Naive thymus-derived CD4-positive, alpha-beta T cell (primary cell): Measurements from ENCODE around the gene NCAM1. TPM values are rescaled to one million over a fixed set of nuclear protein-coding genes. Genes with fewer than 3 reads are reported as not detected.
"Not testable (repeated sequence)": the region's sequence is repeated elsewhere in the genome, so short reads cannot be mapped to it uniquely, and the experiment has no call there.

Experiments used
- ATAC-seq: fragments of 150-1000 bp; cut with Tn5 transposase; 2 replicates; pipeline ENCODE4 v1.10.0; 2021; ENCODE audit warnings: mild to moderate bottlenecking, moderate library complexity
- CTCF ChIA-PET: fragments of 350-600 bp; sonication (Branson Sonifier 250); formaldehyde crosslinking; loops from one replicate; lab custom pipeline; 2021; ENCODE audit warnings: antibody characterized with exemption; lab: Charles Lee
- POLR2A ChIA-PET: fragments of 350-600 bp; sonication (Branson Sonifier 250); formaldehyde crosslinking; loops from one replicate; lab custom pipeline; 2021; ENCODE audit warnings: antibody characterized with exemption, inconsistent platforms; lab: Charles Lee
- DNase-seq, 9 donors: peaks; one replicate each; pipeline versions ENCODE4 v3.0.0 to v3.0.0-alpha.2; 2020 to 2022; ENCODE audit warnings: mixed read lengths in 1 of 9
- H3K27ac ChIP-seq: one replicate; pipeline ENCODE4 v1.7.0; 2013; ENCODE audit warnings: mild to moderate bottlenecking, low read depth, low read length, moderate library complexity
- H3K27me3 ChIP-seq, 2 donors: one replicate each; pipeline ENCODE4 v1.7.0; 2013; ENCODE audit warnings: low read length in 2 of 2, mild to moderate bottlenecking in 2 of 2, moderate library complexity in 2 of 2; ENCODE audit not compliant: control insufficient read depth in 2 of 2, insufficient read depth in 2 of 2
- H3K36me3 ChIP-seq, 3 experiments: 1 replicate in 2 of 3; 2 replicates in 1 of 3; pipeline ENCODE4 v1.7.0; 2013; ENCODE audit warnings: low read length in 3 of 3, mild to moderate bottlenecking in 3 of 3, moderate library complexity in 1 of 3; ENCODE audit not compliant: insufficient read depth in 3 of 3, control insufficient read depth in 2 of 3
- H3K4me1 ChIP-seq, 2 donors: one replicate each; pipeline ENCODE4 v1.7.0; 2013; ENCODE audit warnings: low read length in 2 of 2, mild to moderate bottlenecking in 2 of 2, moderate library complexity in 1 of 2; ENCODE audit not compliant: control insufficient read depth in 2 of 2, insufficient read depth in 2 of 2
- H3K4me3 ChIP-seq: 2 replicates; pipeline ENCODE4 v1.7.0; 2013; ENCODE audit warnings: mild to moderate bottlenecking, low read length
- H3K9me3 ChIP-seq, 3 experiments: 1 replicate in 2 of 3; 2 replicates in 1 of 3; pipeline ENCODE4 v1.7.0; 2013; ENCODE audit warnings: low read length in 3 of 3; ENCODE audit not compliant: control insufficient read depth in 2 of 3
- H3K27ac Mint-ChIP-seq, 9 donors: one replicate each; pipeline ENCODE4 v1.8.0; 2020 to 2022; ENCODE audit warnings: mixed read lengths in 9 of 9, mild to moderate bottlenecking in 8 of 9, moderate library complexity in 5 of 9, inconsistent platforms in 2 of 9
- H3K27me3 Mint-ChIP-seq, 5 donors: one replicate each; pipeline ENCODE4 v1.8.0; 2021 to 2022; ENCODE audit warnings: mixed read lengths in 5 of 5, mild to moderate bottlenecking in 1 of 5
- H3K36me3 Mint-ChIP-seq, 5 donors: one replicate each; pipeline ENCODE4 v1.8.0; 2020 to 2022; ENCODE audit warnings: mixed read lengths in 5 of 5, mild to moderate bottlenecking in 3 of 5, inconsistent platforms in 1 of 5
- H3K4me1 Mint-ChIP-seq, 7 donors: one replicate each; pipeline ENCODE4 v1.8.0; 2020 to 2022; ENCODE audit warnings: mixed read lengths in 7 of 7, mild to moderate bottlenecking in 3 of 7, inconsistent platforms in 1 of 7
- H3K4me3 Mint-ChIP-seq, 10 donors: one replicate each; pipeline ENCODE4 v1.8.0; 2020 to 2022; ENCODE audit warnings: mild to moderate bottlenecking in 10 of 10, mixed read lengths in 10 of 10, moderate library complexity in 6 of 10, inconsistent platforms in 2 of 10
- H3K9me3 Mint-ChIP-seq, 11 donors: one replicate each; pipeline ENCODE4 v1.8.0; 2020 to 2022; ENCODE audit warnings: mixed read lengths in 11 of 11, mild to moderate bottlenecking in 4 of 11, inconsistent platforms in 1 of 11, moderate library complexity in 1 of 11
- intact Hi-C, 2 donors: fragments of 100-400 bp; cut with micrococcal nuclease; formaldehyde crosslinking; loops; one replicate each; pipeline ENCODE4 v1.15.1; 2023
- polyA plus RNA-seq, 2 donors: library from polyadenylated mRNA; unstranded; fragments of 300-500 nt; fragmentation: Illumina TruSeq; gene quantifications; one replicate each; pipeline ENCODE4 v1.2.3, GENCODE V29; 2021
- total RNA-seq, 6 experiments: library from RNA in 5 of 6; stranded (reverse) in 5 of 6; gene quantifications; 1 replicate in 5 of 6; 2 replicates in 1 of 6; pipeline ENCODE4 v1.2.3 and lab custom pipeline; 2021 to 2026

Gene NCAM1
- total and polyA plus RNA-seq, 7 experiments from 2014 or later: 0.06 to 18.8 (median 1.0) TPM; not detected in 2

DNA sequence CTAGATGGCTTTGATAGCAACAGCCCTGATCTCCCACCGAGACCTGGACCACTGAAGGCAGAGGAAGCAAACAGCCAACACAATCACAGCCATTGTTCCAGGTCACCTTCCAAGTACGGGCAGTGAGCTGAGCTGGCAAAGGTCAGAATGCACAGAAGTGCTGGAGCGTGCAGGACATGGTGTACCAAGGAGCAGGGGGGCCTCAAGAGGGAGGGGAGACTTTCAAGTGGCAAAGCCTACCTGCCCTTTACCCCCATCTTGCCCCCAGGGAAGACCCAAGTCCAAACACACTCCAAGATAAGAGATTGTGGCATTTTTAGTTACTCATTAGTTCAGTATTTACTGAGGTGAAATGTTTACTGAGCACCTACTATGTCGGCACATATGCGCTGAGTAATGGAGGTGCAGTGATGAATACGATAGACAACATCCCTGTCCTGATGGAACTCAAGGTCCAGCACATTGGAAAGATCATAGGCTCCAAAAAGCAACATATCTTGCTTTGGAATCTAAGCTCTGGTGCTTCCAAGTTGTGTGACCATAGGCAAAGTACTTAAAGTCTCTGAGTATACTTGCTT lies 327.2 kb downstream of the NCAM1 start:
- intact Hi-C loops: loop anchor here in 1 of 2 donors (2.0 kb wide), 1 partner anchor 1176 kb away; no protein-coding TSS in a partner anchor

DNA sequence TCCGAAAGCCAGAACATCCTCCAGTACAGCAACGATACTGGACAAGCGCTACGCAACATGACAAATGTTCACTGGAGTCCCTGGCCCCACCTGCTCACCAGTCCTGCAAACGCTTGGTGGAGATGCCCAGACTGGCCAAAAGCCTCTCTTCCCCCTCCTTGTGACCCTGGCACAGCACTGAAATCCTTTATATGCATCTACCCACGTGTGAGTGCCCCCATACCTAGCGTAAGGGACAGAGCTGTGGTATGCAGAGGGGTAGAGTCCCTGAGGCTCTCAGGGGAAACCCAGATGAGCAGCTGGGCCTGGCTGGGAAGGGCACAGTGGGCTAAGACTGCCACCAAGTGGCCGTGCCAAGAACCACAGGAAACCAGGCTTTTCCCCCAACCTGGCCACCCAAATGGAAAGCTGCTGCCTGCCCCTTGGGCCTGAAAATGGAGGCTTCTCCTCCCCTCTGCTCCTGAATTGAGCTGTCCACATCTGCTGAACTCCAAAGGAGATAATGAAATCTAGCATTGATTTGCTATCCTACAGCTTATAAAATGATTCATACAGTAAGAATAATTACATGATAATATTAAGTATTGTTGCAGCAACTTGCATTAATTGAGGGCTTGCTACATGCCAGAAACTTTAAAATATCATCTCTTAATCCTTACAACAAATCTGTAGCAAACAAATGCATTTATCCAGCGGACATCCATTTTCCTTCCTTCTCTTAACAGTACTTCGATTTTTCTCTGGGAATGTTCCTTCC lies 328.4 kb downstream of the NCAM1 start:
- peak; percentile 22 to 69 (median 51) for DNase-seq
- Mint-ChIP-seq H3K4me3 (no peak overlapping the region), H3K27me3 (peaks cover 0 to 12% (median 8%) of the 10 kb centered on the region in 5 donors), H3K36me3 (peaks cover 0 to 4% (median 0%) of the 10 kb centered on the region in 5 donors), H3K27ac (no peak overlapping the region), H3K4me1 (no peaks in the 10 kb centered on the region), H3K9me3 (no peaks in the 10 kb centered on the region)
- no peak overlapping the region for H3K27ac ChIP-seq
- no peaks in the 10 kb centered on the region for H3K27me3 ChIP-seq
- CTCF ChIA-PET: interaction anchor here (0.5 to 1.7 kb wide), 17 partner anchors 9 to 1773 kb away, joined by 3 to 10 read pairs (median 3); no protein-coding TSS in a partner anchor
- POLR2A ChIA-PET: interaction anchor here (1.0 to 1.1 kb wide), 2 partner anchors 1001 to 1063 kb away, joined by 3 to 4 read pairs; no protein-coding TSS in a partner anchor
- intact Hi-C loops: loop anchor here (1.0 to 2.0 kb wide), 6 partner anchors 491 to 1177 kb away; no protein-coding TSS in a partner anchor
- no peaks in the 10 kb centered on the region for H3K9me3 ChIP-seq
- H3K4me3 ChIP-seq: no peak overlapping the region
- peak; percentile 90 for ATAC-seq
- H3K36me3 ChIP-seq: no peaks in the 10 kb centered on the region
- no peaks in the 10 kb centered on the region for H3K4me1 ChIP-seq

More for the DNA sequence above, 327.2 kb downstream of the NCAM1 start:
- H3K27ac Mint-ChIP-seq: no peak overlapping the region
- no peaks in the 10 kb centered on the region for H3K27me3 ChIP-seq
- no peaks in the 10 kb centered on the region for H3K36me3 ChIP-seq
- ChIA-PET POLR2A (interaction anchor here (0.6 kb wide), 1 partner anchor 97 kb away, joined by 3 read pairs; no protein-coding TSS in a partner anchor), CTCF (interaction anchor here (0.7 to 1.7 kb wide), 5 partner anchors 8 to 1014 kb away, joined by 3 to 10 read pairs (median 4); no protein-coding TSS in a partner anchor)
- peaks cover 0 to 6% (median under 1%) of the 10 kb centered on the region in 5 donors for H3K27me3 Mint-ChIP-seq
- H3K4me3 Mint-ChIP-seq: no peak overlapping the region
- ATAC-seq (no peak), DNase-seq (no peak)
- no peaks in the 10 kb centered on the region for H3K4me1 Mint-ChIP-seq
- H3K9me3 ChIP-seq: no peaks in the 10 kb centered on the region
- no peak overlapping the region for H3K27ac ChIP-seq
- no peaks in the 10 kb centered on the region for H3K9me3 Mint-ChIP-seq
- no peaks in the 10 kb centered on the region for H3K4me1 ChIP-seq
- H3K36me3 Mint-ChIP-seq: no peaks in the 10 kb centered on the region
- H3K4me3 ChIP-seq: no peak overlapping the region

DNA sequence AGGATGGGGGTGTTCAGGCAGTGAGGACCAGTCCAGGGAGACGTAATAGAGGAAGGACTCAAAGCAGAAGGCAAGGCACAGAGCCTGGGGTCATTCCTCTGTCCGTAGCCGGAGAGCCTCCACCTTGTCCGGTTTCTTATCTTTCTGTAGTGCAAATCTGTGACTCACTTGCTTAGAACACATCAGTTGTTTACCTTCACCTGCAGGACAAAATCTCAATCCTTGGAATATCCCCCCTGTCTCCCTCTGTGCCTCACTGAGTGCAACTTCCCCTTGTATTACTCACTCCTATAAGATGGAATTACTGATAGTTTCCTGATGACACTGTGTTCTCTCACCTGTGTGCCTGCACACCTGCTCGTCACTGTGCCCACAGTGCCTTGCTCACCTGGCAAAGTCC lies 332.7 kb downstream of the NCAM1 start:
- peaks cover 7 to 24% (median 17%) of the 10 kb centered on the region in 5 donors for H3K27me3 Mint-ChIP-seq
- intact Hi-C loops: no loop called here
- POLR2A ChIA-PET: no interaction called here

DNA sequence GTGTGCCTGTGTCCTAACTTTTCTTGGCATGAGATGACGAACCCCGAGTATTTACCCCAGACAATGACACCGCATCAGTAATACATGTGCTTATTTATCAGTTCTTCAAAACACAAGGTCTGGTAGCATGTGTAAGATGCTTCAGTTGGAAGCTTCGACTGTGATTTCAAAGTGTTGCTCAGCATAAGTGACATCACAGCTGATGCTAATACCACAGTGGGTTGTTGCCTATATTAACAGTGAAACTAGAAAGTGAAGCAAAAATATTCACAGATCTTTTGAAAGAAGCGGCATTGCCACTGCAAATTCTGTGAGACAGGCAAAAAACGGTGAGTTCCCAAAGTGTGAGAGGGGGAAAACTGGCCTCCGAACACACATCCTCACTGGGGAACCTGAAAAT lies 334.8 kb downstream of the NCAM1 start:
- H3K36me3 ChIP-seq: no peaks in the 10 kb centered on the region
- Mint-ChIP-seq H3K4me3 (no peak overlapping the region), H3K27ac (no peak overlapping the region), H3K36me3 (peaks cover 0 to 4% (median 0%) of the 10 kb centered on the region in 5 donors), H3K27me3 (peaks cover 7 to 36% (median 34%) of the 10 kb centered on the region in 5 donors), H3K9me3 (no peaks in the 10 kb centered on the region), H3K4me1 (no peaks in the 10 kb centered on the region)
- intact Hi-C loops: no loop called here
- ChIA-PET CTCF (no interaction called here), POLR2A (no interaction called here)
- no peaks in the 10 kb centered on the region for H3K9me3 ChIP-seq
- H3K27ac ChIP-seq: no peak overlapping the region
- H3K4me3 ChIP-seq: no peak overlapping the region
- no peaks in the 10 kb centered on the region for H3K27me3 ChIP-seq
- ATAC-seq (no peak), DNase-seq (no peak)
- H3K4me1 ChIP-seq: no peaks in the 10 kb centered on the region

More for the DNA sequence above, 332.7 kb downstream of the NCAM1 start:
- no peak overlapping the region for H3K4me3 ChIP-seq
- H3K36me3 ChIP-seq: no peaks in the 10 kb centered on the region
- ATAC-seq (no peak), DNase-seq (no peak)
- Mint-ChIP-seq H3K36me3 (peaks cover 0 to 4% (median 0%) of the 10 kb centered on the region in 5 donors), H3K4me1 (no peaks in the 10 kb centered on the region), H3K4me3 (no peak overlapping the region), H3K9me3 (no peaks in the 10 kb centered on the region), H3K27ac (no peak overlapping the region)
- CTCF ChIA-PET: no interaction called here
- no peaks in the 10 kb centered on the region for H3K4me1 ChIP-seq
- no peak overlapping the region for H3K27ac ChIP-seq
- H3K27me3 ChIP-seq: no peaks in the 10 kb centered on the region
- H3K9me3 ChIP-seq: no peaks in the 10 kb centered on the region

DNA sequence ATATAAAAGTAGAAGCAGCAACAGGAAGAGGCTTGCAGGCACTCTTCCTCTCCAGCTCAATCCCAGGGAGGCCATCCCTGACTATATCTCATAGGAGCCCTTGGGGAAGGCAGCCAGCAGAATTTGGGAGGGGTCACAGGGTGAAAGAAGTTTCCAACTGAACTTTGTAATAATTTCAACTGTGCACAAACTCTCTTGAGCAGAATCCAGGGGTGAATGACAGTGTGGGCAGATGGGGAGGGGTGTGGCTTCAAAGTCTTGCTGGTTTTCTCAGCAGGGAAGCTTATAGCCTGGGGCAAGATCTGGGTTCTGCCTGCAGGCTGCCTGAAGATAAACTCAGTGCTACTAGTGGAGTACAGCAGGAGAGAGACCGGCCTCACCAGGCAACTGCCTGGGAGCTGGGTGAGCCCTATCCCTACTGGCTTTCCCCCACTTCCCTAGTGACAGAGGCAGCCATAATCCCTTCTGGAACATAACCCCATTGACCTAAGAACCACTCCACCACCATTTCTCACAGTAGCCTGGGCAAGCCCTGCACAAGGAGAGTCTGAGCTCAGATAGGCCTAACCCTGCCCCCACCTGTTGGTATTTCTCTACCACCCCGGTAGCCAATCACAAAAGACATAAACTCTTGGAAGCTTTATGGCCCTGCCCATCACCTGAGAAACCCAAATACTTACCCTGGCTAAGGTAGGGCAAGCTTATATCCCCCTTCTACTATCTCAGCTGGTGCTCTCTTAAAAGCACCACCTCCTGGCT lies 335.4 kb downstream of the NCAM1 start:
- H3K36me3 ChIP-seq: no peaks in the 10 kb centered on the region
- Mint-ChIP-seq H3K4me1 (no peaks in the 10 kb centered on the region), H3K27me3 (peaks cover 7 to 42% (median 38%) of the 10 kb centered on the region in 5 donors), H3K9me3 (no peaks in the 10 kb centered on the region), H3K27ac (no peak overlapping the region), H3K36me3 (peaks cover 0 to 4% (median 0%) of the 10 kb centered on the region in 5 donors), H3K4me3 (no peak overlapping the region)
- intact Hi-C loops: no loop called here
- ATAC-seq (no peak), DNase-seq (no peak)
- H3K4me3 ChIP-seq: no peak overlapping the region
- POLR2A ChIA-PET: no interaction called here
- H3K27me3 ChIP-seq: no peaks in the 10 kb centered on the region
- no peaks in the 10 kb centered on the region for H3K9me3 ChIP-seq
- no peaks in the 10 kb centered on the region for H3K4me1 ChIP-seq
- H3K27ac ChIP-seq: no peak overlapping the region
- CTCF ChIA-PET: interaction anchor here (0.9 kb wide), 1 partner anchor 1096 kb away, joined by 4 read pairs; no protein-coding TSS in a partner anchor

DNA sequence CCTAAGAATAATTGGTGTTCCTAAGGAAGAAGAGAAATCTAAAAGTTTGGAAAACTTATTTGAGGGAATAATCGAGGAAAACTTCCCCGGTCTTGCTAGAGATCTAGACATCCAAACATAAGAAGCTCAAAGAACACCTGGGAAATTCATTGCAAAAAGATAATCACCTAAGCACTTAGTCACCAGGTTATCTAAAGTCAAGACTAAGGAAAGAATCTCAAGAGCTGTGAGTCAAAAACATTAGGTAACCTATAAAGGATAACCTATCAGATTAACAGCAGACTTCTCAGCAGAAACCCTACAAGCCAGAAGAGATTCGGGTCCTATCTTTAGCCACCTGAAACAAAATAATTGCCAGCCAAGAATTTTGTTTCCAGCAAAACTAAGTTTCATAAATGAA lies 337.3 kb downstream of the NCAM1 start:
- H3K9me3 Mint-ChIP-seq, H3K9me3 ChIP-seq, H3K4me1 ChIP-seq, H3K4me3 Mint-ChIP-seq, intact Hi-C loops, H3K27ac ChIP-seq, ATAC-seq, DNase-seq, H3K36me3 Mint-ChIP-seq, POLR2A ChIA-PET, H3K4me1 Mint-ChIP-seq, H3K36me3 ChIP-seq, H3K27ac Mint-ChIP-seq, H3K4me3 ChIP-seq, H3K27me3 ChIP-seq: not testable (repeated sequence)
- CTCF ChIA-PET: interaction anchor here (2.2 kb wide), 1 partner anchor 9 kb away, joined by 9 read pairs; no protein-coding TSS in a partner anchor
- peaks cover 7 to 48% (median 43%) of the 10 kb centered on the region in 5 donors for H3K27me3 Mint-ChIP-seq
